Measurements from ENCODE around the gene DIPK1B. TPM values are rescaled to one million over a fixed set of nuclear protein-coding genes. Genes with fewer than 3 reads are reported as not detected.

The DIPK1B gene
- polyA plus RNA-seq, 1 experiment: 2.8 TPM

- no peak overlapping the region for H3K27ac ChIP-seq (ENCODE audit: low read depth, low read length)
- no peak for DNase-seq (ENCODE audit: low read depth, low spot score)
- POLR2A ChIA-PET: interaction anchor here (1.1 to 2.1 kb wide), 2 partner anchors 14 to 15 kb away, joined by 3 to 14 read pairs; no protein-coding TSS in a partner anchor
- CTCF ChIA-PET: no interaction called here
- H3K27me3 ChIP-seq (ENCODE audit: control insufficient read depth, insufficient read depth, low read length): peaks cover 16% of the 10 kb centered on the region
- peak overlapping the region; percentile 44 for H3K4me3 ChIP-seq (ENCODE audit: low read depth, low read length)
- no peak for TF ChIP-seq CTCF (IDR thresholded peaks at IDR 0.05; ENCODE audit: low read depth, low read length)
- no peaks in the 10 kb centered on the region; the same call in 1 of the 2 replicates for H3K9me3 ChIP-seq (ENCODE audit: control insufficient read depth, insufficient read depth, low read length)
Observed at GRCh38 chr9:136712690-136713544, 545 bp downstream of the DIPK1B start.

- DNase-seq (ENCODE audit: low read depth, low spot score): no peak
- TF ChIP-seq CTCF (IDR thresholded peaks at IDR 0.05; ENCODE audit: low read depth, low read length): no peak
- Histone ChIP-seq H3K9me3 (ENCODE audit: control insufficient read depth, insufficient read depth, low read length) (no peaks in the 10 kb centered on the region; the same call in 1 of the 2 replicates), H3K4me3 (ENCODE audit: low read depth, low read length) (no peak overlapping the region), H3K27me3 (ENCODE audit: control insufficient read depth, insufficient read depth, low read length) (peaks cover 16% of the 10 kb centered on the region), H3K27ac (ENCODE audit: low read depth, low read length) (no peak overlapping the region)
- CTCF ChIA-PET: no interaction called here
- POLR2A ChIA-PET: interaction anchor here (1.1 to 2.1 kb wide), 2 partner anchors 13 to 15 kb away, joined by 3 to 14 read pairs; no protein-coding TSS in a partner anchor
Observed at GRCh38 chr9:136713550-136713949, 1.2 kb downstream of the DIPK1B start.

GRCh38 chr9:136714096-136714892 lies 1.9 kb downstream of the DIPK1B start:
- CTCF ChIA-PET: no interaction called here
- DNase-seq (ENCODE audit: low read depth, low spot score): no peak
- no peak overlapping the region for H3K4me3 ChIP-seq (ENCODE audit: low read depth, low read length)
- no peak overlapping the region for H3K27ac ChIP-seq (ENCODE audit: low read depth, low read length)
- no peak for TF ChIP-seq CTCF (IDR thresholded peaks at IDR 0.05; ENCODE audit: low read depth, low read length)
- POLR2A ChIA-PET: interaction anchor here (1.1 to 2.1 kb wide), 2 partner anchors 12 to 14 kb away, joined by 3 to 14 read pairs; no protein-coding TSS in a partner anchor
- H3K9me3 ChIP-seq (ENCODE audit: control insufficient read depth, insufficient read depth, low read length): no peaks in the 10 kb centered on the region; the same call in 1 of the 2 replicates
- H3K27me3 ChIP-seq (ENCODE audit: control insufficient read depth, insufficient read depth, low read length): peaks cover 16% of the 10 kb centered on the region

- no peak for DNase-seq (ENCODE audit: low read depth, low spot score)
- Histone ChIP-seq H3K27ac (ENCODE audit: low read depth, low read length) (no peak overlapping the region), H3K4me3 (ENCODE audit: low read depth, low read length) (no peak overlapping the region), H3K9me3 (ENCODE audit: control insufficient read depth, insufficient read depth, low read length) (no peaks in the 10 kb centered on the region; the same call in 1 of the 2 replicates), H3K27me3 (ENCODE audit: control insufficient read depth, insufficient read depth, low read length) (peaks cover 16% of the 10 kb centered on the region)
- ChIA-PET CTCF (no interaction called here), POLR2A (interaction anchor here (1.2 to 2.1 kb wide), 2 partner anchors 13 kb away, joined by 13 to 14 read pairs; no protein-coding TSS in a partner anchor)
- no peak for TF ChIP-seq CTCF (IDR thresholded peaks at IDR 0.05; ENCODE audit: low read depth, low read length)
Observed at GRCh38 chr9:136714893-136715274, 2.5 kb downstream of the DIPK1B start.

Data from AG04450 (cell line).